Glutamatergic neuron (in vitro differentiated cells): ENCODE results near the gene R3HCC1L. TPM values are rescaled to one million over a fixed set of nuclear protein-coding genes. Genes with fewer than 3 reads are reported as not detected.

ENCODE experiments used
- DNase-seq: peaks from one replicate; pipeline ENCODE4 v3.0.0; 2022
- H3K27ac Mint-ChIP-seq: one replicate; pipeline ENCODE4 v1.8.0; 2020; ENCODE audit warnings: mild to moderate bottlenecking, mixed read lengths, inconsistent platforms; ENCODE audit not compliant: unreplicated experiment
- H3K27me3 Mint-ChIP-seq: one replicate; pipeline ENCODE4 v1.8.0; 2020; ENCODE audit warnings: mild to moderate bottlenecking, moderate library complexity, mixed read lengths, inconsistent platforms; ENCODE audit not compliant: unreplicated experiment
- H3K36me3 Mint-ChIP-seq: one replicate; pipeline ENCODE4 v1.8.0; 2020; ENCODE audit warnings: mild to moderate bottlenecking, mixed read lengths, inconsistent platforms; ENCODE audit not compliant: unreplicated experiment
- H3K4me1 Mint-ChIP-seq: one replicate; pipeline ENCODE4 v1.8.0; 2020; ENCODE audit warnings: mild to moderate bottlenecking, low read depth, mixed read lengths, inconsistent platforms; ENCODE audit not compliant: unreplicated experiment
- H3K4me3 Mint-ChIP-seq: one replicate; pipeline ENCODE4 v1.8.0; 2020; ENCODE audit warnings: mild to moderate bottlenecking, mixed read lengths, inconsistent platforms; ENCODE audit not compliant: unreplicated experiment
- H3K9me3 Mint-ChIP-seq: one replicate; pipeline ENCODE4 v1.8.0; 2020; ENCODE audit warnings: mild to moderate bottlenecking, moderate library complexity, mixed read lengths, inconsistent platforms; ENCODE audit not compliant: unreplicated experiment
- total RNA-seq: library from RNA; stranded (reverse); fragmentation: NEBNext Ultra II Directional; extraction: Animal tissue kit (Norgen Biotek cat#: 25700); gene quantifications from one replicate; pipeline ENCODE4 v1.2.1, GENCODE V29; 2021; ENCODE audit not compliant: unreplicated experiment
- TF ChIP-seq, protein P1 (sequence below): fragments of 200-600 bp; sonication (generic); IDR thresholded peaks from one replicate; pipeline ENCODE4 v1.5.0; 2021; ENCODE audit not compliant: partially characterized antibody, unreplicated experiment

Gene R3HCC1L
- total RNA-seq, 1 donor from 2014 or later, result 13.6 TPM

DNA sequence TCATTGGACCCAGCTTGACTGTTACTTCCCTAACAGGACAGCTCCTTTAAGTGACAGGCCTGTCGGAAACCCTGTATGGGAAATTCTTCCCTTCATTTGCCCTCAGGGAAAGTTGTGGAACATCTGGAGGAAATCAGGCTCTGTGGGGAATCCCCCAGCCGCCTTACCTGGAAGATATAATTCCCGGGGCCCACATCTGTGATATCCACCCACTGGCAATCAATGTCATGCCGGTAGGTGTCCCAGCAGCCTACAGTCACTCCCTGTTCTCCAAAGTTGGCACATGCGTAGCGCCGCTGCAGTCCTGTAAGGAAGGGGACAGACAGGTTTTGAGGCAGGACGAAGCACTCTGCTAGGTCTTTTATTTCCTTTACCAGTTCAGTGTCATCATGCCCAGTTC is 116.9 kb downstream of the R3HCC1L start:
- DNase-seq, result no peak
- Mint-ChIP-seq H3K4me1 (peaks cover 51% of the 10 kb centered on the region), H3K27ac (no peak overlapping the region), H3K27me3 (peaks cover 11% of the 10 kb centered on the region), H3K4me3 (no peak overlapping the region), H3K36me3 (peaks cover 6% of the 10 kb centered on the region), H3K9me3 (peaks cover 8% of the 10 kb centered on the region)
- TF ChIP-seq, protein P1, sequence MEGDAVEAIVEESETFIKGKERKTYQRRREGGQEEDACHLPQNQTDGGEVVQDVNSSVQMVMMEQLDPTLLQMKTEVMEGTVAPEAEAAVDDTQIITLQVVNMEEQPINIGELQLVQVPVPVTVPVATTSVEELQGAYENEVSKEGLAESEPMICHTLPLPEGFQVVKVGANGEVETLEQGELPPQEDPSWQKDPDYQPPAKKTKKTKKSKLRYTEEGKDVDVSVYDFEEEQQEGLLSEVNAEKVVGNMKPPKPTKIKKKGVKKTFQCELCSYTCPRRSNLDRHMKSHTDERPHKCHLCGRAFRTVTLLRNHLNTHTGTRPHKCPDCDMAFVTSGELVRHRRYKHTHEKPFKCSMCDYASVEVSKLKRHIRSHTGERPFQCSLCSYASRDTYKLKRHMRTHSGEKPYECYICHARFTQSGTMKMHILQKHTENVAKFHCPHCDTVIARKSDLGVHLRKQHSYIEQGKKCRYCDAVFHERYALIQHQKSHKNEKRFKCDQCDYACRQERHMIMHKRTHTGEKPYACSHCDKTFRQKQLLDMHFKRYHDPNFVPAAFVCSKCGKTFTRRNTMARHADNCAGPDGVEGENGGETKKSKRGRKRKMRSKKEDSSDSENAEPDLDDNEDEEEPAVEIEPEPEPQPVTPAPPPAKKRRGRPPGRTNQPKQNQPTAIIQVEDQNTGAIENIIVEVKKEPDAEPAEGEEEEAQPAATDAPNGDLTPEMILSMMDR, result no peak

DNA sequence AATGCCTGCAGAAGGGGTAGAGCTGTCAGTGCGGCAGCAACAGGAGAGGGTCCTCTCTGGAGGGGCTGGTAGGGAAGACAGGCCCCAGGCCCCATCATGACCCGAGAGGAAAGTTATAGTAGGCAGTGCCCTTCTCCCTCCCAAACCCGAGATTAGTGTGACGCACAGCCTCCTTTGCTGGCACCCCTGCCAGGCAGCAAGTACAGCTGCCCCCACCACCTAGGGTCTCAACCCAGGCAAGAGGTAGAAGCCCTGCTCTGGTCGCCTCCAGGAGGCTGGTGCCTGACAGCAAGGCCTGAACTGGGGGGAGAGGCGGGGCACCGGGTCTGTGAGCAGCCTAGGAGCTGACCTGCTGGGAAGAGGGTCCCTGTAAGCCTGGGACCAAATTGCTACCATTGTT is 118.0 kb downstream of the R3HCC1L start:
- peaks cover 6% of the 10 kb centered on the region for H3K36me3 Mint-ChIP-seq
- TF ChIP-seq, protein P1, result no peak
- DNase-seq, result no peak
- H3K4me3 Mint-ChIP-seq, result no peak overlapping the region
- H3K27ac Mint-ChIP-seq, result no peak overlapping the region
- peaks cover 12% of the 10 kb centered on the region for H3K27me3 Mint-ChIP-seq
- peaks cover 10% of the 10 kb centered on the region for H3K9me3 Mint-ChIP-seq
- H3K4me1 Mint-ChIP-seq, result peaks cover 46% of the 10 kb centered on the region

DNA sequence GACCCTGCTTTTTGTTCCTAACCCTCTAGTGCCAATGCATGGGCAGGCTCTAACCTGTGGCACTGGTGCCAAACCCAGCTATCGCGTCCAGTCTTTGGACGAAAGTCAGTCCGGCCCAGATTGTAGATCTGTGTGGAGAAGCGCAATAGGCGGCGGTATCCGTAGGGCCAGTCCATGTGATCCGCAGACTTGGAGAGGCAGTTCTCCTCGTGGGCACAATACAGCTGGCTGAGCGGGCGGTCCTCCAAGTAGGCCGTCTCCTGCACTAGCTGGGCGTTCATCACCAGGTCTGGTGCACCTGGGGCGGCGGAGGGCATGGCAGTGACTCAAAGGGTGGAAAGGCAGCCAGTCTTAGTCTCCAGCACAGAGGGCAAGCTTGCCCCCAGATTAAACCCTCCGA is 119.0 kb downstream of the R3HCC1L start:
- TF ChIP-seq, protein P1, result no peak
- H3K36me3 Mint-ChIP-seq, result peaks cover 6% of the 10 kb centered on the region
- peaks cover 42% of the 10 kb centered on the region for H3K4me1 Mint-ChIP-seq
- no peak overlapping the region for H3K27ac Mint-ChIP-seq
- no peak for DNase-seq
- peaks cover 13% of the 10 kb centered on the region for H3K27me3 Mint-ChIP-seq
- H3K4me3 Mint-ChIP-seq, result no peak overlapping the region
- H3K9me3 Mint-ChIP-seq, result peaks cover 10% of the 10 kb centered on the region

DNA sequence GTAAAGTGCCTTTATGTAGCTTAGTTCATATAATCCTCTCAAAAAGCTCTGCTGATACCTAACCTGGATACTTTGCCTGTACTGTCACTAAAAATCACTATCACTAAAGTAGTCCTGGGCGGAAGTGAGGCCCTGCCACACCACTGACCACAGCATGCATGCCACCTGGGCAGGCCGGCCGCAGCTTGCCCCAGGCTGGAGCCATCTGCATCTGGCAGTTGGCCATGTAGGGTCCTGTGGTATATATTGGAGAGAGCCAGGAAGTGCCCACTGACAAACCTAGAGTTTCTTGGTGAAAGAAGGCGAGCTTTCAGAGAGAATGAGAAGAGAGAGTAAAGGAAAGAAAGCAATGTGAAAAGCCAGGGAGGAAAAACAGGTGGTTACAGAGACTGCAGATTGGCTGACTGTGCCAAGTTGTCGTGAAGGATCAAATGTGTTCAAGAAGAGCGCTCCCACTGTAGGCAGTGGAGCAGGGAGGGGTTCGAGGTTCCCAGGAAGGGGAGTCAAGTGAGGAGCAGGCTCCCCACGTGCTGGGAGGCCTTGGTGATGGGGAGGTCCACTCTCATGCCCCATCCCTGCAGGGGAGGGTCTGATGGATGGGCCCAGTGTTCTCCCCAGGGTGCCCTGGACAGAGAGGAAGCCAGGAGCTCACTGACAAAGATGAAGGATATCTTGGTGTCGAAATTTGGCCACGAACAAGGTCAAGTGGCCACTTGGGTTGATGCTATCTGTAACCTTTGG is 119.9 kb downstream of the R3HCC1L start:
- H3K9me3 Mint-ChIP-seq, result peaks cover 10% of the 10 kb centered on the region
- H3K36me3 Mint-ChIP-seq, result peaks cover 6% of the 10 kb centered on the region
- peaks cover 40% of the 10 kb centered on the region for H3K4me1 Mint-ChIP-seq
- TF ChIP-seq, protein P1, result no peak
- H3K27ac Mint-ChIP-seq, result peak overlapping the region; percentile 38
- peaks cover 11% of the 10 kb centered on the region for H3K27me3 Mint-ChIP-seq
- no peak for DNase-seq
- H3K4me3 Mint-ChIP-seq, result peak overlapping the region; percentile 3

DNA sequence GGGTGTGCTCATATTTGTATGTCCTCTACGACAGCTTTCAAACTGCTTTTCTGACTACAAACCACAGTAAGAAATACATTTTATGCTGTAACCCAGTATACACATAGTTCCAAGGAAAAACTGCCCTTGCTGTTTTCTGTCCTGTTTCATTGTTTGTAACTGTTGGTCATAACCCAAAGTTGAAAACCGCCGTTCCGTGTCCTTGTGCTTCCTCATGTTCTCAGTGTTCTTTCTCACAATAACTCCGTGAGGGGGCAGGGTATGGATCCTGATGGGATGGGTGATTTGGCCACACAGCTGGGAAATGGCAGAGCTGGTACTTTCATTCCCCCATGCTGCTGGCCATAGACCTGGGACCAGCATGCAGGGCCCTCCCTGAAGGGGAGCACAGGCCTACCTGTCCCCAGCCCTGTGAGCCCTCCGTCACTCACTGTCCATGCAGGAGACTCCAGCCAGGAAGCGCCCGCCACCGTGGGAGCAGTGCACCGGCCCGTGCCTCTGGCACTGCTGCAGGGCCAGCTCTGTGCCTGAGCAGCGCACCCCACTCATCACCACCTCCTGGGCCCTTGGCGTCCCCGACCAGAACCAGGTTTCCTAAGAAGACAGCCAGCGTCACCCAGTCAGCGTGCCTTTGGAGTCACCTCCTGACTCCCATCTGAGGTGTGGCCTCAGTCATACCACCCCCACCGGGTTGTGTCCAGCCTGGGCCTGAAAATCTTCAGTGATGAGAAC is 120.9 kb downstream of the R3HCC1L start:
- Mint-ChIP-seq H3K36me3 (no peaks in the 10 kb centered on the region), H3K27ac (peak overlapping the region; percentile 85), H3K4me1 (peaks cover 35% of the 10 kb centered on the region), H3K4me3 (peak overlapping the region; percentile 32), H3K9me3 (peaks cover 10% of the 10 kb centered on the region), H3K27me3 (peaks cover 8% of the 10 kb centered on the region)
- TF ChIP-seq, protein P1, result no peak
- DNase-seq, result no peak
